Skeletal muscle tissue (tissue), 4 donors: ENCODE measurements around the gene CCDC32. TPM values are rescaled to one million over a fixed set of nuclear protein-coding genes. Genes with fewer than 3 reads are reported as not detected.
"Not testable (repeated sequence)": the region's sequence is repeated elsewhere in the genome, so short reads cannot be mapped to it uniquely, and the experiment has no call there.

ENCODE experiments used
- H3K27ac ChIP-seq: one replicate; pipeline ENCODE4 v1.7.0; 2013; ENCODE audit warnings: mild to moderate bottlenecking, low read depth, low read length, inconsistent platforms
- H3K27me3 ChIP-seq, 3 donors: one replicate each; pipeline ENCODE4 v1.7.0; 2013; ENCODE audit warnings: low read length in 3 of 3; ENCODE audit not compliant: control insufficient read depth in 3 of 3, insufficient read depth in 3 of 3
- H3K36me3 ChIP-seq, 3 donors: one replicate each; pipeline ENCODE4 v1.7.0; 2013; ENCODE audit warnings: low read length in 3 of 3; ENCODE audit not compliant: control insufficient read depth in 3 of 3, insufficient read depth in 3 of 3
- H3K4me1 ChIP-seq, 3 donors: one replicate each; pipeline ENCODE4 v1.7.0; 2013; ENCODE audit warnings: low read length in 3 of 3, mild to moderate bottlenecking in 3 of 3; ENCODE audit not compliant: control insufficient read depth in 3 of 3, insufficient read depth in 3 of 3
- H3K4me3 ChIP-seq, 3 donors: one replicate each; pipeline ENCODE4 v1.7.0; 2013; ENCODE audit warnings: low read length in 3 of 3
- H3K9ac ChIP-seq, 3 donors: one replicate each; pipeline ENCODE4 v1.7.0; 2013; ENCODE audit warnings: low read length in 3 of 3, mild to moderate bottlenecking in 3 of 3, moderate library complexity in 2 of 3, low read depth in 1 of 3
- H3K9me3 ChIP-seq, 3 donors: one replicate each; pipeline ENCODE4 v1.7.0; 2013; ENCODE audit warnings: low read length in 3 of 3; ENCODE audit not compliant: control insufficient read depth in 3 of 3
- total RNA-seq: library from RNA; depleted of rRNA; stranded (reverse); fragments of >200 nt; gene quantifications from one replicate; pipeline ENCODE4 v1.2.3, GENCODE V29; 2014
- donor health status: Osteomylitis.

Gene CCDC32
- total RNA-seq, 1 donor from 2014 or later: 11.0 TPM

- peaks cover 7 to 8% (median 8%) of the 10 kb centered on the region in 3 donors for H3K4me1 ChIP-seq
- peak within 1 kb of the TSS; percentile 89 to 95 (median 90) for H3K9ac ChIP-seq
- H3K27ac ChIP-seq: peak within 1 kb of the TSS; percentile 91
- no peaks in the 10 kb centered on the region for H3K36me3 ChIP-seq
- H3K9me3 ChIP-seq: no peaks in the 10 kb centered on the region
- H3K27me3 ChIP-seq: no peaks in the 10 kb centered on the region
- H3K4me3 ChIP-seq: peak within 1 kb of the TSS; percentile 90 to 92 (median 91)
These were observed 29.0 kb upstream of the CCDC32 start, which contains the start of gene KNL1 for GRCh38 chr15:40593588-40594428. KNL1 (plus strand) TSS chr15:40594249; CDS start chr15:40602932, 8,683 bp downstream.

GRCh38 chr15:40593165-40593564, 28.3 kb upstream of the CCDC32 start:
- H3K9me3 ChIP-seq: no peaks in the 10 kb centered on the region
- H3K9ac ChIP-seq: no peak overlapping the region
- no peaks in the 10 kb centered on the region for H3K36me3 ChIP-seq
- no peaks in the 10 kb centered on the region for H3K27me3 ChIP-seq
- H3K27ac ChIP-seq: no peak overlapping the region
- H3K4me3 ChIP-seq: peak overlapping the region in 1 of 3 donors; percentile 92
- H3K4me1 ChIP-seq: peaks cover 7 to 8% (median 8%) of the 10 kb centered on the region in 3 donors

- H3K27ac ChIP-seq: no peak overlapping the region
- no peak overlapping the region for H3K9ac ChIP-seq
- H3K4me3 ChIP-seq: no peak overlapping the region
- H3K4me1 ChIP-seq: peaks cover 7 to 8% (median 8%) of the 10 kb centered on the region in 3 donors
- H3K36me3 ChIP-seq: no peaks in the 10 kb centered on the region
- H3K9me3 ChIP-seq: no peaks in the 10 kb centered on the region
- no peaks in the 10 kb centered on the region for H3K27me3 ChIP-seq
These were observed 26.5 kb upstream of the CCDC32 start for GRCh38 chr15:40591389-40591788.

- no peaks in the 10 kb centered on the region for H3K9me3 ChIP-seq
- H3K27me3 ChIP-seq: no peaks in the 10 kb centered on the region
- H3K36me3 ChIP-seq: no peaks in the 10 kb centered on the region
- peaks cover 7 to 8% (median 8%) of the 10 kb centered on the region in 3 donors for H3K4me1 ChIP-seq
- no peak overlapping the region for H3K27ac ChIP-seq
- H3K4me3 ChIP-seq: no peak overlapping the region
- no peak overlapping the region for H3K9ac ChIP-seq
These were observed 25.8 kb upstream of the CCDC32 start for GRCh38 chr15:40590667-40591050.

GRCh38 chr15:40584191-40584590, 19.3 kb upstream of the CCDC32 start:
- no peak overlapping the region for H3K9ac ChIP-seq
- H3K4me1 ChIP-seq: no peaks in the 10 kb centered on the region
- H3K27ac ChIP-seq: no peak overlapping the region
- no peaks in the 10 kb centered on the region for H3K9me3 ChIP-seq
- H3K36me3 ChIP-seq: no peaks in the 10 kb centered on the region
- peaks cover 0 to 3% (median 0%) of the 10 kb centered on the region in 3 donors for H3K27me3 ChIP-seq
- no peak overlapping the region for H3K4me3 ChIP-seq

GRCh38 chr15:40582726-40583246, 17.9 kb upstream of the CCDC32 start:
- H3K27me3 ChIP-seq: peaks cover 0 to 3% (median 0%) of the 10 kb centered on the region in 3 donors

GRCh38 chr15:40581796-40582195, 17.0 kb upstream of the CCDC32 start:
- not testable (repeated sequence) for H3K9me3 ChIP-seq, H3K4me3 ChIP-seq, H3K36me3 ChIP-seq, H3K27me3 ChIP-seq, H3K9ac ChIP-seq, H3K27ac ChIP-seq, H3K4me1 ChIP-seq

More at GRCh38 chr15:40582726-40583246, 17.9 kb upstream of the CCDC32 start:
- H3K27ac ChIP-seq: no peak overlapping the region
- no peaks in the 10 kb centered on the region for H3K9me3 ChIP-seq
- no peaks in the 10 kb centered on the region for H3K36me3 ChIP-seq
- H3K9ac ChIP-seq: no peak overlapping the region
- H3K4me3 ChIP-seq: peak overlapping the region; percentile 54 to 70 (median 65)
- no peaks in the 10 kb centered on the region for H3K4me1 ChIP-seq

GRCh38 chr15:40578892-40579291, 14.1 kb upstream of the CCDC32 start:
- H3K4me1 ChIP-seq: no peaks in the 10 kb centered on the region
- H3K9me3 ChIP-seq: no peaks in the 10 kb centered on the region
- no peak overlapping the region for H3K9ac ChIP-seq
- H3K27ac ChIP-seq: no peak overlapping the region
- H3K27me3 ChIP-seq: no peaks in the 10 kb centered on the region
- peaks cover 3 to 11% (median 6%) of the 10 kb centered on the region in 3 donors for H3K36me3 ChIP-seq
- H3K4me3 ChIP-seq: no peak overlapping the region

GRCh38 chr15:40576914-40577313, 12.1 kb upstream of the CCDC32 start:
- not testable (repeated sequence) for H3K27me3 ChIP-seq, H3K9ac ChIP-seq, H3K9me3 ChIP-seq, H3K4me1 ChIP-seq, H3K4me3 ChIP-seq, H3K27ac ChIP-seq
- H3K36me3 ChIP-seq: peaks cover 13 to 21% (median 16%) of the 10 kb centered on the region in 3 donors

GRCh38 chr15:40575113-40575512, 10.3 kb upstream of the CCDC32 start:
- H3K9ac ChIP-seq: no peak overlapping the region
- H3K4me1 ChIP-seq: peaks cover 6 to 7% (median 6%) of the 10 kb centered on the region in 3 donors
- no peaks in the 10 kb centered on the region for H3K27me3 ChIP-seq
- peaks cover 17 to 28% (median 19%) of the 10 kb centered on the region in 3 donors for H3K36me3 ChIP-seq
- H3K27ac ChIP-seq: no peak overlapping the region
- no peak overlapping the region for H3K4me3 ChIP-seq
- no peaks in the 10 kb centered on the region for H3K9me3 ChIP-seq
